Mesodermal cell (in vitro differentiated cells): ENCODE measurements around the gene CHMP4A.
"Not testable (repeated sequence)": the region's sequence is repeated elsewhere in the genome, so short reads cannot be mapped to it uniquely, and the experiment has no call there.

Experiments used
- H3K27ac ChIP-seq: 2 replicates; pipeline ENCODE4 v1.7.0; 2013; ENCODE audit warnings: mild to moderate bottlenecking, low read depth, low read length, moderate library complexity; ENCODE audit not compliant: severe bottlenecking
- H3K36me3 ChIP-seq: 2 replicates; pipeline ENCODE4 v1.7.1; 2013; ENCODE audit warnings: mild to moderate bottlenecking, low read length, moderate library complexity; ENCODE audit not compliant: control insufficient read depth, insufficient read depth
- H3K4me1 ChIP-seq: one replicate; pipeline ENCODE4 v1.7.1; 2013; ENCODE audit warnings: mild to moderate bottlenecking, low read length; ENCODE audit not compliant: insufficient read depth, control insufficient read depth, poor library complexity, severe bottlenecking
- H3K4me3 ChIP-seq: 2 replicates; pipeline ENCODE4 v1.7.0; 2013; ENCODE audit warnings: low read length, control low read depth, mild to moderate bottlenecking; ENCODE audit not compliant: insufficient read depth, poor library complexity, severe bottlenecking; ENCODE audit errors: extremely low read depth
- H3K9me3 ChIP-seq: 2 replicates; pipeline ENCODE4 v1.7.1; 2013; ENCODE audit warnings: mild to moderate bottlenecking, low read length, moderate library complexity; ENCODE audit not compliant: control insufficient read depth
- WGBS, 2 experiments: methylation state at CpG; one replicate each; pipeline ENCODE4 v1.1.5; 2013; ENCODE audit warnings: missing lambda C conversion rate in 2 of 2; ENCODE audit not compliant: insufficient coverage in 2 of 2; 5-methylcytosine and 5-hydroxymethylcytosine counted together

The CHMP4A gene

DNA sequence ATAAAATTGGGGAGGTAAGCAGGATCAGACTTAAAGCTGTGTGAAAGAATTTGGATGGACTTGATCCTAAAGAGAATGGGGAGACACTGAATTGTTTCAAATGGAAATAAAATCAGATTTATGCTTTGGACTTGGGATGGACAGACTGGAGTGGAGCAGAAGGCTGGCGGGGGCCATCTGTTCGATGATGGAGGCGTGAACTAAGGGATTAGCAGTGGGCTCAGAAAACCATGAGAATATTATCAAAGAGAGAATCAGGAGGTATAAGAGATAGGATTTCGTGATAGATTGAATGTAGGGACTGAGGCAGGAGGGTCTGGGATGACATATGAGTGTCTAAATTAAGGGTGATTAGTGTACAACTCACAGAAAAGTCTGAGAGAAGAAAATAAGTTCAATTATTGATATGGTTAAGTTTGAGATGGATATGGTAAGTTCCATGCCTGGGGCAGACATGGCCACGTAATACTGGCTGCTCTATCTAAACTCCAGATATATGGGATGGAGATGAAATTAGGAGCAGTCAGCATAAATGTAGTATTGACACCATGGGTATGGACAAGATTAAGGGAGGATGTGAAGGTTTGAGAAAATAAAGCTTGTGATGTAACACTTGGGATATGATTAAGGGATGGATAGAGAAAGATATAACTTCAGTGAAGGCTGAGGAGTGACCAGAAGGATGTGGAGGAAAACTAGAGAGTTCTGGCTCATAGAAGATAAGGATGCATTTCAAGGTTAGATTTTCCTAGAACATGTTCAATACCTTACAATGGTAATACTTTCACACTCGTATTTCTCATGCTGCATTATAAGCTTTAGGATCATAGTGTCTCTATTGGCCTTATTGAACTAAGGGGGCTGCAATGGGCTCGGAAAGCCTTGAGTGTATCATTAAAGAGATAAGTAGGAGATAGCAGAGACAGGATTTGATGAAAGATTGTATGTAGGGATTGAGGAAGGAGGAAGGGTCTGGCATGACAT, 8.8 kb downstream of the CHMP4A start:
- WGBS, 2 experiments, result 94 to 98% methylated on average over 5 to 6 of the region's 7 CpGs
- peaks cover 77% of the 10 kb centered on the region for H3K36me3 ChIP-seq

DNA sequence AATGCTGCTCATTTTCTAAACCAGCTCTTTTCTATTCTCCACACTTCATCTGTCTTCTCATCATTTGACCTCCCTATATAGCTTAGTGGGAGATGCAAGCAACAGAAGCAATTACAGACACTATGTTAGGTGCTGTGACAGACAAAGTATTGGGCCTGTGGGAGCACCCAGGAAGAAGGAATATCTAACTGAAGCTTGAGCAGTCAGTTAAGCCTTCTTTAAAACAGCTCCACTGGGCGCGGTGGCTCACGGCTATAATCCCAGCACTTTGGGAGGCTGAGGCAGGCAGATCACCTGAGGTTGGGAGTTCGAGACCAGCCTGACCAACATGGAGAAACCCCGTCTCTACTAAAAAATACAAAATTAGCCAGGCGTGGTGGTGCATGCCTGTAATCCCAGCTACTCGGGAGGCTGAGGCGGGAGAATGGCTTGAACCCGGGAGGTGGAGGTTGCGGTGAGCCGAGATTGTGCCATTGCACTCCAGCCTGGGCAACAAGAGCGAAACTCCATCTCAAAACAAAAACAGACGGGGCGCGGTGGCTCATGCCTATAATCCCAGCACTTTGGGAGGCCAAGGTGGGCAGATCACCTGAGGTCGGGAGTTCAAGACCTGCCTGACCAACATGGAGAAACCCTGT, 9.9 kb downstream of the CHMP4A start:
- H3K27ac ChIP-seq, H3K9me3 ChIP-seq, H3K4me3 ChIP-seq, H3K4me1 ChIP-seq: not testable (repeated sequence)
- WGBS, 2 experiments, result 89 to 99% methylated on average over 11 of the region's 16 CpGs
- H3K36me3 ChIP-seq, result peaks cover 76% of the 10 kb centered on the region

More for the DNA sequence above, 8.8 kb downstream of the CHMP4A start:
- no peak overlapping the region for H3K27ac ChIP-seq
- no peaks in the 10 kb centered on the region for H3K4me1 ChIP-seq
- H3K4me3 ChIP-seq, result no peak overlapping the region
- H3K9me3 ChIP-seq, result peaks cover 6% of the 10 kb centered on the region

DNA sequence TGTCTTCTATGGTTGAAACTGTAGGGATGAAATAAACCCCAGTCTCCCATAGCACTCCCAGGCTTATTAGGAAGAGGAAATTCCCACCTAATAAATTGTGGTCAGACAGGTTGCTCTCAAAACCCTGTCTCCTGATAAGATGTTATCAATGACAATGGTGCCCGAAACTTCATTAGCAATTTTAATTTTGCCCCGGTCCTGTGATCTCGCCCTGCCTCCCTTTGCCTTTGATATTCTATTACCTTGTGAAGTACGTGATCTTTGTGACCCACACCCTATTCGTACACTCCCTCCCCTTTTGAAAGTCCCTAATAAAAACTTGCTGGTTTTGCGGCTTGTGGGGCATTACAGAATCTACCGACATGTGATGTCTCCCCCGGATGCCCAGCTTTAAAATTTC, 10.8 kb downstream of the CHMP4A start:
- not testable (repeated sequence) for H3K9me3 ChIP-seq, H3K4me3 ChIP-seq, H3K27ac ChIP-seq, H3K4me1 ChIP-seq
- peaks cover 68% of the 10 kb centered on the region for H3K36me3 ChIP-seq
- 62 to 72% methylated on average over 8 of the region's 8 CpGs for WGBS, 2 experiments

DNA sequence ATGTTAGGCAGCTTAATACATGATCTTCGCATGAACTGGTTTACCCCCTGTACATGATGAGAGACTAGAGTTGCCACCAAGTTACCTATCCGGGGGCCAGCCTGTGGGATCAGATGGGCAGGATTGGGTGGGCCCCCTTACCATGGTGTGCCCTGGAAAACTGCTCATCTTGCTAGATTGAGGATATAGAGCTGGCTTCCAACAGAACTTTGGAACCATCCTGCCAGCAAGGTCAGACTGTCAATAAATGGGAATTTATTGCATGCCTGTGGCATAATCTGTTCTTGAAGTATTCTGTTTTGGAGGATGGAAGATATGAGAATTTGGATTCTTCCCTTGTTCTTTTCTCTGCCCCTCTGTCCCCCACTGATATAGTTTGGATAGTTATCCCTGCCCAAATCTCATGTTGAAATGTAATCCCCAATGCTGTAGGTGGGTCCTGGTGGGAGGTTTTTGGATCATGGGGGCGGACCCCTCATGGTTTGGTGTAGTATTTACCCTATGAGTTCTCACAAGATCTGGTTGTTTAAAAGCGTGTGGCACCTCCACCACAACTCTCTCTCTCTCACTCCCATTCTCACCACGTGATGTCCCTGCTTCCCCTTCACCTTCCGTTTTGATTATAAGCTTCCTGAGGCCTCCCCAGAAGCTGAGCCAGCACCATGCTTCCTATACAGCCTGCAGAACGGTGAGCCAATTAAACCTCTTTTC, 14.3 kb downstream of the CHMP4A start:
- H3K4me1 ChIP-seq, result peaks cover 3% of the 10 kb centered on the region
- H3K27ac ChIP-seq, result no peak overlapping the region
- peaks cover 40% of the 10 kb centered on the region for H3K36me3 ChIP-seq

DNA sequence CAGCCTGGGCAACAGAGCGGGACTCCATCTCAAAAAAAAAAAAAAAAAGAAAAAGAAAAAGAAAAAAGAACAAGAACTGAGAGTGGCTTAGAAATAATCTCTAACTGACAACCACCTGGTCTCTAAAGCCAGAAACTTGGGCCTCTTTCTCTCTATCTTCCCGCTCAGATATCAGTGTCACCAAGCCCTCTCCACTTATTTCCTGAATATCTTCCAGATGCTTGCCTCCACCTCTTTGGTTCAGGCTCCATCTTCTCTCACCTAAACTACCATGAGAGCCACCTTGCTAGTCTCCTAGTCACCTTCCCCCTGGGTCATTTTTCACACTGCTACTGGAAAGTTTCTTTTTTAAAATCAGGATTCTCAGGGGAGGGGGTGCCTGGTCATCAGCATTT, 16.2 kb downstream of the CHMP4A start:
- WGBS, 2 experiments, result 100% methylated on average over 1 of the region's 2 CpGs
- H3K4me1 ChIP-seq, result peaks cover 3% of the 10 kb centered on the region
- H3K27ac ChIP-seq, result no peak overlapping the region
- H3K4me3 ChIP-seq, result no peak overlapping the region
- H3K9me3 ChIP-seq, result peaks cover 6% of the 10 kb centered on the region
- H3K36me3 ChIP-seq, result peaks cover 43% of the 10 kb centered on the region

More for the DNA sequence above, 14.3 kb downstream of the CHMP4A start:
- H3K4me3 ChIP-seq, result no peak overlapping the region
- 97 to 100% methylated on average over 5 to 6 of the region's 7 CpGs for WGBS, 2 experiments
- peaks cover 6% of the 10 kb centered on the region for H3K9me3 ChIP-seq

DNA sequence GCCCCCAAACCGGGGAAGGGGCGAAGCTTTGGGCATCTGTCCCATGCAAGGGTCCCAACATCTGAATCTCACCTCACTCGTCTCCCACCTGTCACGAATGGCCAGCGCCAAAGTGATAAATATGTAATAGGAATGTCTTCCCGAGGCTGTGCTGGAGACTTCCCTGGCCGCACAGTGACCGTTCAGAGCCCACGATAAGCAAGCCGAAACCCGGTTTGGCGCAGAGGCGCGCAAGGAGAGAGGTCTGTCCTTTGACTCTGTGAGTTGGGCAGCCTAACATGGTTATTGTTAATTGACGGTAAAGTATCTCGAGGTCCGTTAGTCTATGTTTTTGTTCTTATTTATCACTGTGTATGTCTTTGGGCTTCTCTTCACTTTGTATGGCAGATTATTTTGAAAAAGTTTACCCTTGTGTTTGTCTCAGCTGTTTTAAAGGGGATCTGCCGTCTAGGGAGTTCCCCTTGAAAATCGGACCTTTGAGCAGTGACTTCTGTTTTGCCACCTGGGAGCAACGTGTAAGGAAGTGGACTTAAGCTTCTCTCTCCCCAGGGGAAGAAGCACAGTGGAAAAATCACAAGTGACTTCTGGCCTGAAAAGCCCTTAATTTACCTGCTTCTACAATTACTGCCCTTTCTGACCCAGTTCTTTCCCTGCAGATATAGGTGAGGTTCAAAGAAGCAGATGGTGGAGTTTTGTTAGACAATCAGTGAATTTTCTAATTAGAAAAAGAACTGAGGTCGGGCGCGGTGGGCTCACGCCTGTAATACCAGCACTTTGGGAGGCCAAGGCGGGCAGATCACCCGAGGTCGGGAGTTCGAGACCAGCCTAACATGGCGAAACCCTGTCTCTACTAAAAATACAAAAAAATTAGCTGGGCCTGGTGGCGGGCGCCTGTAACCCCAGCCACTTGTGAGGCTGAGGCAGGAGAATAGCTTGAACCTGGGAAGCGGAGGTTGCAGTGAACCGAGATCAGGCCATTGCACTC, 16.9 kb downstream of the CHMP4A start:
- peak overlapping the region; percentile 98 for H3K27ac ChIP-seq
- H3K4me3 ChIP-seq, result peak overlapping the region; percentile 78
- 19 to 43% methylated on average over 20 to 26 of the region's 33 CpGs for WGBS, 2 experiments
- H3K4me1 ChIP-seq, result peaks cover 3% of the 10 kb centered on the region
- peaks cover 45% of the 10 kb centered on the region for H3K36me3 ChIP-seq
- peaks cover 3% of the 10 kb centered on the region for H3K9me3 ChIP-seq

DNA sequence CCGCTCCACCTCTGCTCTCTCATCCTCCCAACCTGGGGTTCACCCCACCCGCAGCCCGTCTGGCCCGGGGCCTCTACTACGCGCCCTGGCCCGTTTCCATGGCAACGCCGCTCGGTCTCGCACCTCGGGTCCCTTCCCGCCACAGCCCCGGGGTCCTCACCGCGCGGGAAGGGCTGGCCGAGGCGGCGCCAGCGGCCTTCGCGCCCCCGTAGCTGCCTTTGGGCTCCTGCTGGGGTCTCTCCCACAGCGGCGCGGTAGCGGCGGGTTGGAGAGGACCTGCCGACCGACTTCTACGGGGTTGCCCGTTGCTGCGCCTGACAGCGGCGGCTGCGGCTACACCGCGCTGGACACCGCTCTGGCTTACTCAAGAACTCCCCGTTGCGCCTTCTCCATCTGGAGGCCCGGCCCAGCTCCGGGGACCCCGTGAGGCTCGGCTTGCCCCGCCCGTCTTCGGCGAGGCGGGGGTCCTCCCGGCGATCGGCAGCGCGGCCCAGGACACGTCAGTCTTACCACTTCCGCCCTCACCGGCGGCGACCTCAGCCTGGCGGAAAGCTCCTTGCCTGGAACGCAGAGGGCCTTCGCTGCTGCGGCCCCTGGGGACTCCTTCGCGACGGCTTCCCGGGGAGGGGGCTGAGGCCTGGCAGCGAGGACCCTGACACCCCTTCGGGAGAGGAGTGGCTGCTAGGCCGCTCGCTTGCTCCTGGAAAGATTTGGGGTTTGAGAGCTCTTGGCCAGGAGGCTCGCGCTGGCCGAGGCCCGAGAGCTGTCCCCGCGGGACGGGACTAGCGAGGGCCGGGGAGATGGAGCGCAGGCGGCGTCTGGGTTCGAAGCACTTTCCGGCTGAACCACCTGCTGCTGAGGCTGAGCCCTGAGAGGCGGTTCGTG, 17.9 kb downstream of the CHMP4A start, which contains the start of gene TM9SF1:
TSS of gene TM9SF1 (minus strand) at position 256 of the 885 bp plus-strand sequence. CDS start 422 bp downstream, outside the sequence.
- Histone ChIP-seq H3K4me1 (peaks cover 3% of the 10 kb centered on the region), H3K36me3 (peaks cover 48% of the 10 kb centered on the region), H3K27ac (peak within 1 kb of the TSS; percentile 98), H3K9me3 (no peaks in the 10 kb centered on the region), H3K4me3 (peak within 1 kb of the TSS; percentile 78)
- WGBS, 2 experiments, result 1% methylated on average over 75 to 78 of the region's 89 CpGs

DNA sequence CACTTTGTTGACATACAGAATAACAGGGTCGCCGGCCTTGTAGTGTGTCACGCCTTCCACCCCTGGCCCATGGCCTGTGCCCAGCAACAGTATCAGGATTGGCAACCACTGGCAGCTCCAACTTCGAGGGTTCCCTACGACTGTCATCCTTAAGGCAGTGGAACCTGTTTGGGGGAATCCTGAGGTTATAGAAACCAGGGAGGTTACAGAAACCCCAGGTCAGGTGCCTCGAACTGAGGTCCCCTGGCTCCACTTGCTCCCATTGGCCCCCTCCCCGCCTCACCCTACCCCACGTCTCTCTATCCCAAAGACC, 18.5 kb downstream of the CHMP4A start:
- H3K4me1 ChIP-seq, result peaks cover 3% of the 10 kb centered on the region
- peak overlapping the region; percentile 78 for H3K4me3 ChIP-seq
- WGBS, 2 experiments, result 58 to 90% methylated on average over 7 to 8 of the region's 8 CpGs
- peak overlapping the region; percentile 98 for H3K27ac ChIP-seq
- peaks cover 46% of the 10 kb centered on the region for H3K36me3 ChIP-seq
- no peaks in the 10 kb centered on the region for H3K9me3 ChIP-seq

DNA sequence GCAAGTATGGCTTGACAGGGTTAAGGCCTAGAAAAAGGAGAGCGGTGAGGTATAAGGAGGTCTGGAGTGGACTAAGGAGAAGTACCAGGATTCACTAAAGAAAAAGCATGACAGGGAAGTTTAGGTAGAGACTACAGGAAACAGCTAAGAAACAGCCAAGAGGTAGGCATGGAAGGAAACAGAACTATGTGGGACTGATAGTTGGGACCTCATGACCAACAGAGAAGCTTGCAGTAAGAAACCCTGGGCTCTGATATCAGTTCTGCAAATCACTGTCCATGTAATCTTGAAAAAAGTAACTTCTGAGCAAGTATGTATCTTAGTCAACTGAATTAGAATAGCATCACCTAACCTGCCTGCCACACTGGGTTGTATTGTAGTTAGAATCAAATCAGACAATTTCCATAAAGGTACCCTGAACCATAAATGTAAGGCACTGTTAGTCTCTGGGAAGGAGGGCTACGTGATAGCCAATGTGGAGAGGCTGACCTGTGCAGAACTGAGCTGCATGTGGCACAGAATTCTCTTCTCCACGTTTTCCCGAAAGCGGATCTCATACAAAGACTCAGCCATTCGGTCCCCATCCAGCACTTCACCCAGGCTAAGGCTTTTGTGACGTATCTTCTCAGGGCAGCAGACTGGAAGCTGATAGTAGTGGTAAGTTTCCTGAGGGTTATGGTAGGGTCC, 19.0 kb downstream of the CHMP4A start:
- H3K4me3 ChIP-seq, result peak overlapping the region; percentile 78
- no peaks in the 10 kb centered on the region for H3K9me3 ChIP-seq
- H3K4me1 ChIP-seq, result peaks cover 3% of the 10 kb centered on the region
- H3K27ac ChIP-seq, result peak overlapping the region; percentile 98
- peaks cover 44% of the 10 kb centered on the region for H3K36me3 ChIP-seq
- 91 to 100% methylated on average over 5 of the region's 7 CpGs for WGBS, 2 experiments
